Transverse colon (tissue), 4 donors: ENCODE measurements around the gene SUV39H2. TPM values are rescaled to one million over a fixed set of nuclear protein-coding genes. Genes with fewer than 3 reads are reported as not detected.
A peak's percentile ranks its signal among the peaks of the same experiment; 100 is the strongest.
"Not testable (repeated sequence)": the region's sequence is repeated elsewhere in the genome, so short reads cannot be mapped to it uniquely, and the experiment has no call there.

Experiments used
- DNase-seq: peaks from one replicate; pipeline ENCODE4 v3.0.0-alpha.2; 2019
- H3K27ac ChIP-seq, 4 donors: fragments of 200-600 bp; sonication (generic); 2 replicates each; pipeline ENCODE4 v1.5.1; 2016 to 2018; ENCODE audit warnings: inconsistent platforms in 4 of 4
- H3K27me3 ChIP-seq: fragments of 200-600 bp; sonication (generic); 2 replicates; pipeline ENCODE4 v1.5.1; 2017; ENCODE audit warnings: inconsistent platforms
- H3K36me3 ChIP-seq, 4 donors: fragments of 200-600 bp; sonication (generic); 2 replicates each; pipeline ENCODE4 v1.5.1; 2017 to 2019; ENCODE audit warnings: inconsistent platforms in 4 of 4
- H3K4me1 ChIP-seq, 4 donors: fragments of 200-600 bp; sonication (generic); 2 replicates each; pipeline ENCODE4 v1.5.1; 2017 to 2020; ENCODE audit warnings: inconsistent platforms in 4 of 4
- H3K4me3 ChIP-seq, 4 donors: fragments of 200-600 bp; sonication (generic); 1 replicate in 1 of 4; 2 replicates in 3 of 4; pipeline versions ENCODE4 v1.5.1 to v1.6.1; 2017 to 2019; ENCODE audit warnings: inconsistent platforms in 4 of 4
- H3K9me3 ChIP-seq, 2 donors: fragments of 200-600 bp; sonication (generic); 2 replicates each; pipeline ENCODE4 v1.5.1; 2017 to 2019; ENCODE audit warnings: inconsistent platforms in 2 of 2
- EP300 ChIP-seq: sonication (generic); formaldehyde crosslinking; IDR thresholded peaks from one replicate; pipeline ENCODE4 v1.6.1; 2017; ENCODE audit warnings: antibody characterized with exemption, low read depth
- POLR2A ChIP-seq: fragments of 450-650 bp; IDR thresholded peaks from one replicate; pipeline ENCODE4 v1.6.1; 2016; ENCODE audit warnings: antibody characterized with exemption, mild to moderate bottlenecking, moderate library complexity
- POLR2AphosphoS5 ChIP-seq, 3 donors: sonication (generic); formaldehyde crosslinking; IDR thresholded peaks; one replicate each; pipeline ENCODE4 v1.6.1; 2016; ENCODE audit warnings: antibody characterized with exemption in 3 of 3
- WGBS, 2 donors: methylation state at CpG; one replicate each; pipeline ENCODE4 v1.1.5; 2018; ENCODE audit warnings: low coverage in 1 of 2; 5-methylcytosine and 5-hydroxymethylcytosine counted together
- in situ Hi-C, 4 donors: fragments of 200-750 bp; cut with MboI; loops; one replicate each; pipeline versions ENCODE4 v1.15.0 to v1.15.1; 2017; ENCODE audit warnings: low sequenced_read_pairs in 3 of 4, low pct_ligation_motif_present in 1 of 4, low pct_unique_long_range_greater_than_20kb in 1 of 4
- intact Hi-C: fragments of 100-400 bp; cut with DNase I; formaldehyde crosslinking; loops from one replicate; pipeline ENCODE4 v1.15.1; 2023; ENCODE audit warnings: low total_unique reads
- total RNA-seq, 4 donors: library from RNA; depleted of rRNA; stranded (reverse); fragments of >200 nt; gene quantifications; one replicate each; pipeline ENCODE4 v1.1.0, GENCODE V29; 2016
- TF ChIP-seq, protein P1 (sequence below), 5 experiments: fragments of 200-600 bp in 3 of 5; fragments of 450-650 bp in 2 of 5; sonication (generic) in 3 of 5; IDR thresholded peaks; 1 replicate in 2 of 5; 2 replicates in 3 of 5; pipeline ENCODE4 v1.5.1; 2016 to 2017; ENCODE audit warnings: antibody characterized with exemption in 5 of 5, inconsistent platforms in 3 of 5, mild to moderate bottlenecking in 2 of 5, moderate library complexity in 1 of 5

The SUV39H2 gene
- total RNA-seq, 4 donors from 2014 or later = 0.60 to 4.6 (median 3.0) TPM

GRCh38 chr10:14904316-14904732, 25.7 kb downstream of the SUV39H2 start:
- in situ Hi-C loops (no loop called here), intact Hi-C loops (no loop called here)
- H3K4me3 ChIP-seq = no peak overlapping the region
- no peaks in the 10 kb centered on the region for H3K9me3 ChIP-seq
- DNase-seq = no peak
- H3K27ac ChIP-seq = no peak overlapping the region
- WGBS, 2 donors = 30 to 38% methylated on average over 1 of the region's 1 CpG
- peaks cover 0 to 16% (median 5%) of the 10 kb centered on the region in 4 donors for H3K36me3 ChIP-seq
- no peaks in the 10 kb centered on the region for H3K4me1 ChIP-seq
- no peak for TF ChIP-seq POLR2A
- no peak for TF ChIP-seq POLR2AphosphoS5 (IDR thresholded peaks at IDR 0.05)
- TF ChIP-seq, protein P1, sequence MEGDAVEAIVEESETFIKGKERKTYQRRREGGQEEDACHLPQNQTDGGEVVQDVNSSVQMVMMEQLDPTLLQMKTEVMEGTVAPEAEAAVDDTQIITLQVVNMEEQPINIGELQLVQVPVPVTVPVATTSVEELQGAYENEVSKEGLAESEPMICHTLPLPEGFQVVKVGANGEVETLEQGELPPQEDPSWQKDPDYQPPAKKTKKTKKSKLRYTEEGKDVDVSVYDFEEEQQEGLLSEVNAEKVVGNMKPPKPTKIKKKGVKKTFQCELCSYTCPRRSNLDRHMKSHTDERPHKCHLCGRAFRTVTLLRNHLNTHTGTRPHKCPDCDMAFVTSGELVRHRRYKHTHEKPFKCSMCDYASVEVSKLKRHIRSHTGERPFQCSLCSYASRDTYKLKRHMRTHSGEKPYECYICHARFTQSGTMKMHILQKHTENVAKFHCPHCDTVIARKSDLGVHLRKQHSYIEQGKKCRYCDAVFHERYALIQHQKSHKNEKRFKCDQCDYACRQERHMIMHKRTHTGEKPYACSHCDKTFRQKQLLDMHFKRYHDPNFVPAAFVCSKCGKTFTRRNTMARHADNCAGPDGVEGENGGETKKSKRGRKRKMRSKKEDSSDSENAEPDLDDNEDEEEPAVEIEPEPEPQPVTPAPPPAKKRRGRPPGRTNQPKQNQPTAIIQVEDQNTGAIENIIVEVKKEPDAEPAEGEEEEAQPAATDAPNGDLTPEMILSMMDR (IDR thresholded peaks at IDR 0.05) = peak; percentile 34 to 62 (median 55)
- H3K27me3 ChIP-seq = no peaks in the 10 kb centered on the region

- no peak for DNase-seq
- TF ChIP-seq, protein P1 (IDR thresholded peaks at IDR 0.05) = no peak
- no peak for TF ChIP-seq POLR2A
- no peak for TF ChIP-seq POLR2AphosphoS5 (IDR thresholded peaks at IDR 0.05)
- TF ChIP-seq EP300 = no peak
- no peaks in the 10 kb centered on the region for H3K4me1 ChIP-seq
- 89 to 93% methylated on average over 2 of the region's 2 CpGs for WGBS, 2 donors
- H3K4me3 ChIP-seq = no peak overlapping the region
- no peaks in the 10 kb centered on the region for H3K27me3 ChIP-seq
- H3K36me3 ChIP-seq = peaks cover 0 to 20% (median 5%) of the 10 kb centered on the region in 4 donors
- H3K27ac ChIP-seq = no peak overlapping the region
- intact Hi-C loops = no loop called here
- no peaks in the 10 kb centered on the region for H3K9me3 ChIP-seq
- in situ Hi-C loops = no loop called here
Observed at GRCh38 chr10:14904864-14905263, 26.2 kb downstream of the SUV39H2 start.

- intact Hi-C loops (no loop called here), in situ Hi-C loops (no loop called here)
- Histone ChIP-seq H3K36me3 (peaks cover 0 to 25% (median 9%) of the 10 kb centered on the region in 4 donors), H3K4me3 (no peak overlapping the region), H3K27ac (no peak overlapping the region), H3K4me1 (no peaks in the 10 kb centered on the region), H3K27me3 (no peaks in the 10 kb centered on the region), H3K9me3 (no peaks in the 10 kb centered on the region)
- 82% methylated on average over 2 of the region's 2 CpGs for WGBS, 2 donors
- DNase-seq = no peak
- TF ChIP-seq EP300 = no peak
- TF ChIP-seq POLR2AphosphoS5 (IDR thresholded peaks at IDR 0.05) = no peak
- TF ChIP-seq POLR2A = no peak
- TF ChIP-seq, protein P1 (IDR thresholded peaks at IDR 0.05) = no peak
Observed at GRCh38 chr10:14905890-14906289, 27.2 kb downstream of the SUV39H2 start.

DNA sequence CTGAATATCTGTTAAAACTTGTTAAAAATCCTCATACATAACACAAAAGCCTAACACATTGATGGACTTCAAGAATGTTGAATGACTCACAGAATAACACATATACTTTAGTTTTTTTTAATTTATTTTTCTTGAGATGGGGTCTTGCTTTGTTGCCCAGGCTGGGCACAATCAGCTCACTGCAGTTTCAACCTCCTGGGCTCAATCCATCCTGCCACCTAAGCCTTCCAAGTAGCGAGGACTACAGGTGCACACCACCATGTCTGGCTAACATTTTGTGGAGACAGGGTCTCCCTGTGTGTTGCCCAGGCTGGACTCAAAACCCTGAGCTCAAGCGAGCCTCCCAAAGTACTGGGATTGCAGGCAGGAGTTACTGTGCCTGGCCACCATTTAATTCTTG, 28.1 kb downstream of the SUV39H2 start:
- intact Hi-C loops (no loop called here), in situ Hi-C loops (no loop called here)
- Histone ChIP-seq H3K27me3 (no peaks in the 10 kb centered on the region), H3K9me3 (no peaks in the 10 kb centered on the region), H3K4me3 (no peak overlapping the region), H3K36me3 (peaks cover 0 to 32% (median 11%) of the 10 kb centered on the region in 4 donors), H3K27ac (no peak overlapping the region), H3K4me1 (no peaks in the 10 kb centered on the region)
- DNase-seq = no peak
- WGBS, 2 donors = 97 to 100% methylated on average over 1 to 2 of the region's 2 CpGs
- TF ChIP-seq, protein P1 (IDR thresholded peaks at IDR 0.05) = no peak
- TF ChIP-seq POLR2A (no peak), POLR2AphosphoS5 (IDR thresholded peaks at IDR 0.05) (no peak), EP300 (no peak)

GRCh38 chr10:14907591-14907990, 28.9 kb downstream of the SUV39H2 start:
- H3K27ac ChIP-seq, in situ Hi-C loops, intact Hi-C loops, H3K9me3 ChIP-seq, H3K27me3 ChIP-seq, DNase-seq, H3K4me1 ChIP-seq, H3K4me3 ChIP-seq: not testable (repeated sequence)
- H3K36me3 ChIP-seq = peaks cover 0 to 39% (median 11%) of the 10 kb centered on the region in 4 donors
- 97 to 100% methylated on average over 3 to 4 of the region's 4 CpGs for WGBS, 2 donors
